OCI-LY7 (cell line): ENCODE measurements around the gene SMIM35. TPM values are rescaled to one million over a fixed set of nuclear protein-coding genes. Genes with fewer than 3 reads are reported as not detected.

Source experiments
- BruUV-seq: library from RNA; stranded (reverse); fragments of 400-500 nt; replicated peaks from 2 replicates; lab custom pipeline; 2021; lab: Mats Ljungman, UMichigan
- CTCF ChIA-PET: fragments of 300-600 bp; sonication (Branson Sonifier 250); formaldehyde crosslinking; loops from one replicate; lab custom pipeline; 2022; ENCODE audit warnings: antibody characterized with exemption; ENCODE audit not compliant: unreplicated experiment; lab: Charles Lee
- POLR2A ChIA-PET: fragments of 300-600 bp; sonication (Branson Sonifier 250); formaldehyde crosslinking; loops from one replicate; lab custom pipeline; 2022; ENCODE audit warnings: antibody characterized with exemption; lab: Charles Lee
- DNase-seq: peaks from one replicate; pipeline ENCODE4 v3.0.0-alpha.2; 2015; ENCODE audit warnings: low spot score
- H2AFZ ChIP-seq: fragments of 200-600 bp; sonication (generic), shearing (Covaris generic); 2 replicates; pipeline ENCODE4 v1.6.1; 2014; ENCODE audit warnings: mild to moderate bottlenecking, antibody characterized with exemption, low read length, moderate library complexity
- H3K27ac ChIP-seq: fragments of 200-600 bp; sonication (generic); 2 replicates; pipeline ENCODE4 v1.5.1; 2014; ENCODE audit warnings: mixed run types, low read depth, mild to moderate bottlenecking, moderate library complexity, low read length, inconsistent platforms; ENCODE audit not compliant: poor library complexity, severe bottlenecking
- H3K36me3 ChIP-seq: fragments of 200-600 bp; sonication (generic); 2 replicates; pipeline ENCODE4 v1.6.1; 2014; ENCODE audit warnings: mild to moderate bottlenecking, antibody characterized with exemption, low read length, moderate library complexity, mixed read lengths; ENCODE audit not compliant: insufficient read depth
- H3K4me1 ChIP-seq: fragments of 200-600 bp; sonication (generic); 2 replicates; pipeline ENCODE4 v1.5.1; 2014; ENCODE audit warnings: mild to moderate bottlenecking, low read length; ENCODE audit not compliant: insufficient read depth, poor library complexity, severe bottlenecking
- H3K4me2 ChIP-seq: fragments of 200-600 bp; sonication (generic); 2 replicates; pipeline ENCODE4 v1.6.1; 2014; ENCODE audit warnings: mild to moderate bottlenecking, low read length
- H3K4me3 ChIP-seq: fragments of 200-600 bp; sonication (generic); 2 replicates; pipeline ENCODE4 v1.5.1; 2014; ENCODE audit warnings: mild to moderate bottlenecking, low read depth, low read length; ENCODE audit not compliant: poor library complexity, severe bottlenecking
- H3K79me2 ChIP-seq: fragments of 200-600 bp; sonication (generic); 2 replicates; pipeline ENCODE4 v1.6.1; 2016; ENCODE audit warnings: low read depth, mild to moderate bottlenecking, low read length, moderate library complexity, mixed read lengths; ENCODE audit not compliant: insufficient read depth
- H3K9me2 ChIP-seq: fragments of 200-600 bp; sonication (generic); 2 replicates; pipeline ENCODE4 v1.6.1; 2016; ENCODE audit warnings: mild to moderate bottlenecking, low read length, mixed read lengths; ENCODE audit not compliant: insufficient read depth
- H3K9me3 ChIP-seq: fragments of 200-600 bp; sonication (generic); 2 replicates; pipeline ENCODE4 v1.6.1; 2014; ENCODE audit warnings: mild to moderate bottlenecking, mixed run types, low read length, mixed read lengths
- H4K20me1 ChIP-seq: fragments of 200-600 bp; sonication (generic); 2 replicates; pipeline ENCODE4 v1.6.1; 2014; ENCODE audit warnings: mild to moderate bottlenecking, antibody characterized with exemption, low read length, moderate library complexity, mixed read lengths; ENCODE audit not compliant: insufficient read depth
- CTCF ChIP-seq: fragments of 200-600 bp; sonication (generic); conservative IDR thresholded peaks from 2 replicates; pipeline ENCODE4 v1.5.1; 2014; ENCODE audit warnings: mild to moderate bottlenecking, antibody characterized with exemption, low read length, moderate library complexity, mixed read lengths
- EZH2phosphoT487 ChIP-seq: fragments of 200-600 bp; sonication (generic); IDR thresholded peaks from 2 replicates; pipeline ENCODE4 v1.6.1; 2018; ENCODE audit warnings: low read depth, borderline replicate concordance, mild to moderate bottlenecking, mixed run types, antibody characterized with exemption, low read length, moderate library complexity, mixed read lengths
- intact Hi-C: fragments of 100-400 bp; cut with micrococcal nuclease; formaldehyde crosslinking; loops from one replicate; pipeline ENCODE4 v1.10.0; 2022; ENCODE audit not compliant: unreplicated experiment
- total RNA-seq, 2 experiments: library from RNA; depleted of rRNA in 1 of 2; stranded (reverse); fragments of >200 nt in 1 of 2; shearing (Covaris generic) in 1 of 2; gene quantifications; 2 replicates each; pipeline ENCODE4 v1.2.3, GENCODE V29; 2014 to 2022

Gene SMIM35
- total RNA-seq, 2 experiments from 2014 or later, result 0.06 to 0.67 TPM

- no peak for DNase-seq
- Histone ChIP-seq H3K4me2 (no peak overlapping the region), H3K27ac (no peak overlapping the region), H3K79me2 (no peaks in the 10 kb centered on the region), H3K4me1 (peaks cover 21% of the 10 kb centered on the region), H3K9me2 (no peaks in the 10 kb centered on the region), H4K20me1 (no peaks in the 10 kb centered on the region), H3K9me3 (peaks cover 30% of the 10 kb centered on the region), H3K4me3 (no peak overlapping the region), H3K36me3 (no peaks in the 10 kb centered on the region; the same call in 1 of the 2 replicates), H2AFZ (no peak overlapping the region)
- BruUV-seq, result no TSS peak
- POLR2A ChIA-PET, result no interaction called here
- CTCF ChIA-PET, result no interaction called here
- TF ChIP-seq EZH2phosphoT487, result no peak
- TF ChIP-seq CTCF, result no peak
- intact Hi-C loops, result no loop called here
Observed at GRCh38 chr11:118017111-118017510, 69.7 kb downstream of the SMIM35 start.

- peaks cover 31% of the 10 kb centered on the region for H3K4me1 ChIP-seq
- H3K36me3 ChIP-seq, result no peaks in the 10 kb centered on the region; the same call in 1 of the 2 replicates
- H3K9me2 ChIP-seq, result no peaks in the 10 kb centered on the region
- ChIA-PET POLR2A (interaction anchor here (0.5 to 1.1 kb wide), 3 partner anchors 33 to 556 kb away, joined by 3 read pairs; partner anchors contain the start of gene ARCN1), CTCF (no interaction called here)
- peaks cover 29% of the 10 kb centered on the region for H3K9me3 ChIP-seq
- no peak for DNase-seq
- H3K27ac ChIP-seq, result no peak overlapping the region
- H2AFZ ChIP-seq, result no peak overlapping the region
- no peaks in the 10 kb centered on the region for H3K79me2 ChIP-seq
- BruUV-seq, result no TSS peak
- no peak for TF ChIP-seq EZH2phosphoT487
- no peak for TF ChIP-seq CTCF
- no peak overlapping the region for H3K4me3 ChIP-seq
- H4K20me1 ChIP-seq, result no peaks in the 10 kb centered on the region
- intact Hi-C loops, result no loop called here
- no peak overlapping the region for H3K4me2 ChIP-seq
Observed at GRCh38 chr11:118016104-118016503, 70.7 kb downstream of the SMIM35 start.

GRCh38 chr11:118015385-118015841 lies 71.3 kb downstream of the SMIM35 start:
- Histone ChIP-seq H3K9me3 (peaks cover 22% of the 10 kb centered on the region), H3K27ac (no peak overlapping the region), H3K36me3 (no peaks in the 10 kb centered on the region; the same call in 1 of the 2 replicates), H3K4me2 (no peak overlapping the region), H3K4me1 (peaks cover 38% of the 10 kb centered on the region), H2AFZ (no peak overlapping the region), H3K9me2 (no peaks in the 10 kb centered on the region), H3K79me2 (no peaks in the 10 kb centered on the region), H3K4me3 (no peak overlapping the region), H4K20me1 (no peaks in the 10 kb centered on the region)
- no TSS peak for BruUV-seq
- DNase-seq, result no peak
- TF ChIP-seq CTCF, result no peak
- TF ChIP-seq EZH2phosphoT487, result no peak
- ChIA-PET POLR2A (interaction anchor here (0.6 to 1.5 kb wide), 3 partner anchors 62 to 557 kb away, joined by 3 read pairs; partner anchors contain the start of gene ARCN1), CTCF (no interaction called here)
- intact Hi-C loops, result no loop called here
